Esophagus muscularis mucosa (tissue), 4 donors: ENCODE results near the gene MKKS. TPM values are rescaled to one million over a fixed set of nuclear protein-coding genes. Genes with fewer than 3 reads are reported as not detected.
"Not testable (repeated sequence)": the region's sequence is repeated elsewhere in the genome, so short reads cannot be mapped to it uniquely, and the experiment has no call there.

ENCODE experiments used
- DNase-seq: peaks from one replicate; pipeline ENCODE4 v3.0.0-alpha.2; 2017; ENCODE audit errors: extremely low spot score
- H3K27ac ChIP-seq, 4 donors: fragments of 200-600 bp; sonication (generic); replicated peaks in 1 of 4; 1 replicate in 3 of 4; 2 replicates in 1 of 4; pipeline ENCODE4 v1.5.1; 2016 to 2019; ENCODE audit warnings: mild to moderate bottlenecking in 1 of 4
- H3K27me3 ChIP-seq, 4 donors: fragments of 200-600 bp; sonication (generic); one replicate each; pipeline versions ENCODE4 v1.5.1 to v1.6.0; 2016 to 2019
- H3K36me3 ChIP-seq, 4 donors: fragments of 200-600 bp; sonication (generic); one replicate each; pipeline ENCODE4 v1.5.1; 2016 to 2019
- H3K4me1 ChIP-seq, 4 donors: fragments of 200-600 bp; sonication (generic); one replicate each; pipeline ENCODE4 v1.5.1; 2016 to 2019
- H3K4me3 ChIP-seq, 4 donors: fragments of 200-600 bp; sonication (generic); 1 replicate in 2 of 4; 2 replicates in 2 of 4; pipeline ENCODE4 v1.5.1; 2016 to 2019; ENCODE audit warnings: mild to moderate bottlenecking in 4 of 4, moderate library complexity in 1 of 4
- H3K9me3 ChIP-seq, 4 donors: fragments of 200-600 bp; sonication (generic); 1 replicate in 3 of 4; 2 replicates in 1 of 4; pipeline ENCODE4 v1.5.1; 2016 to 2019
- EP300 ChIP-seq: sonication (generic); formaldehyde crosslinking; IDR thresholded peaks from one replicate; pipeline ENCODE4 v1.6.1; 2017; ENCODE audit warnings: antibody characterized with exemption
- POLR2A ChIP-seq: fragments of 450-650 bp; IDR thresholded peaks from one replicate; pipeline ENCODE4 v1.6.1; 2017; ENCODE audit warnings: antibody characterized with exemption, moderate library complexity, mild to moderate bottlenecking, low read depth
- POLR2AphosphoS5 ChIP-seq, 2 donors: sonication (generic); formaldehyde crosslinking; IDR thresholded peaks; one replicate each; pipeline ENCODE4 v1.6.1; 2017; ENCODE audit warnings: antibody characterized with exemption in 2 of 2
- WGBS: methylation state at CpG from one replicate; pipeline ENCODE4 v1.1.5; 2018; 5-methylcytosine and 5-hydroxymethylcytosine counted together
- intact Hi-C: fragments of 100-400 bp; cut with DNase I; formaldehyde crosslinking; loops from one replicate; pipeline ENCODE4 v1.15.1; 2023
- total RNA-seq, 4 donors: library from RNA; depleted of rRNA; stranded (reverse); fragments of >200 nt; gene quantifications; one replicate each; pipeline versions ENCODE4 v1.1.0 to v1.2.1, GENCODE V29; 2016
- TF ChIP-seq, protein P1 (sequence below), 3 experiments: fragments of 200-600 bp in 2 of 3; fragments of 450-650 bp in 1 of 3; sonication (generic) in 2 of 3; IDR thresholded peaks; one replicate each; pipeline ENCODE4 v1.5.1; 2017 to 2019; ENCODE audit warnings: antibody characterized with exemption in 3 of 3, mild to moderate bottlenecking in 2 of 3, moderate library complexity in 1 of 3

MKKS gene
- total RNA-seq, 4 donors from 2014 or later = 14.1 to 19.3 (median 16.7) TPM

DNA sequence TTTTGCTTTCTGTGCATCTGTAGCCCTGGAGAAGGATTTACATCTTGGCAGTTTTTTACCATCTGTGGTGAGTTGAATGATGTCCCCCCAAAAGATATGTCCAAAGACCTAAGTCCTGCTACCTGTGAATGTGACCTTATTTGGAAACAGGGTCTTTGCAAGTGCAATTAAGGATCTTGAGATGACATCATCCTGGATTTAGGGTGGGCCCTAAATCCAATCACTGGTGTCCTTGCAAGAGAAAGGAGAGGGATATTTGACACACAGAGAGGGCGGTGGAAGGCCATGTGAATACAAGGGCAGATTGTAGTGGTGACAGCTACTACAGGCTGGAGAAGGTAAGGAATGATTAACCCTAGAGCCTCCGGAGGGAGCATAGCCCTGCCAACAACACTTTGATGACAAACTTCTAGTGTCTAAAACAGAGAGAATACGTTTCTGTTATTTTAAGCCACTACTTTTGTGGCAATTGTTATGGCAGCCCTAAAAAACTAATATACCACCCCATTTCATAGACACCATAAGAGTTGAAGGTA, 35.1 kb downstream of the MKKS start:
- TF ChIP-seq POLR2AphosphoS5 (IDR thresholded peaks at IDR 0.05) = no peak
- TF ChIP-seq, protein P1, sequence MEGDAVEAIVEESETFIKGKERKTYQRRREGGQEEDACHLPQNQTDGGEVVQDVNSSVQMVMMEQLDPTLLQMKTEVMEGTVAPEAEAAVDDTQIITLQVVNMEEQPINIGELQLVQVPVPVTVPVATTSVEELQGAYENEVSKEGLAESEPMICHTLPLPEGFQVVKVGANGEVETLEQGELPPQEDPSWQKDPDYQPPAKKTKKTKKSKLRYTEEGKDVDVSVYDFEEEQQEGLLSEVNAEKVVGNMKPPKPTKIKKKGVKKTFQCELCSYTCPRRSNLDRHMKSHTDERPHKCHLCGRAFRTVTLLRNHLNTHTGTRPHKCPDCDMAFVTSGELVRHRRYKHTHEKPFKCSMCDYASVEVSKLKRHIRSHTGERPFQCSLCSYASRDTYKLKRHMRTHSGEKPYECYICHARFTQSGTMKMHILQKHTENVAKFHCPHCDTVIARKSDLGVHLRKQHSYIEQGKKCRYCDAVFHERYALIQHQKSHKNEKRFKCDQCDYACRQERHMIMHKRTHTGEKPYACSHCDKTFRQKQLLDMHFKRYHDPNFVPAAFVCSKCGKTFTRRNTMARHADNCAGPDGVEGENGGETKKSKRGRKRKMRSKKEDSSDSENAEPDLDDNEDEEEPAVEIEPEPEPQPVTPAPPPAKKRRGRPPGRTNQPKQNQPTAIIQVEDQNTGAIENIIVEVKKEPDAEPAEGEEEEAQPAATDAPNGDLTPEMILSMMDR (IDR thresholded peaks at IDR 0.05) = no peak
- TF ChIP-seq POLR2A = no peak
- TF ChIP-seq EP300 = no peak
- intact Hi-C loops = no loop called here
- no peak overlapping the region for H3K4me3 ChIP-seq
- 78% methylated on average over 3 of the region's 3 CpGs for WGBS
- no peaks in the 10 kb centered on the region for H3K4me1 ChIP-seq
- no peaks in the 10 kb centered on the region for H3K9me3 ChIP-seq
- H3K27ac ChIP-seq = no peak overlapping the region
- peaks cover 0 to 6% (median 0%) of the 10 kb centered on the region in 4 donors for H3K36me3 ChIP-seq
- no peaks in the 10 kb centered on the region for H3K27me3 ChIP-seq
- no peak for DNase-seq

DNA sequence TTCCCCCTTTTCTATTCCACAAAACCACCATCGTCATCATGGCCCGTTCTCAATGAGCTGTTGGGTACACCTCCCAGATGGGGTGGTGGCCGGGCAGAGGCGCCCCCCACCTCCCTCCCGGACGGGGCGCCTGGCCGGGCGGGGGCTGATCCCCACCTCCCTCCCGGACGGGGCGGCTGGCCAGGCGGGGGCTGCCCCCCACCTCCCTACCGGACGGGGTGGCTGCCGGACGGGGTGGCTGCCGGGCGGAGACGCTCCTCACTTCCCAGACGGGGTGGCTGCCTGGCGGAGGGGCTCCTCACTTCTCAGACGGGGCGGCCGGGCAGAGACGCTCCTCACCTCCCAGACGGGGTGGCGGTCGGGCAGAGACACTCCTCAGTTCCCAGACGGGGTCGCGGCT, 39.3 kb downstream of the MKKS start:
- intact Hi-C loops, H3K4me1 ChIP-seq: not testable (repeated sequence)
- WGBS = no CpG with 5 or more reads among the region's 32 CpGs

DNA sequence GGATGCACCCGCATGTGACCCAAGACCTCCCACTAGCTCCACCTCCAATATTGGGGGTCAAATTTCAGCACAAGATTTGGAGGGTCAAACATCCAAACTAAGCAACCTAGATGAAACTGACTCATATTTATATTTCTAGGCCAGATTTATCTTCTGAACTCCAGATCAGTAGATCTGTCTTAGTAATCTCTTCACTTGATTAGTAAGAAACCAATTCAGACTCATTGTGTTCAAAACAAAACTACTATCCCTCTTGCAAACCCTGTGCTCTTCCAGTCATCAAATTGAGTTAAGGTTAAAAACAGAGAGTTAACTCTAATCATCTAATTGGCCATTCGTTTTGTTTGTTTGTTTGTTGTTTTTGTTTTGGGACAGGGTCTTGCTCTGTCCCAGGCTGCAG, 43.3 kb downstream of the MKKS start:
- TF ChIP-seq POLR2A = no peak
- no peak for TF ChIP-seq EP300
- TF ChIP-seq POLR2AphosphoS5 (IDR thresholded peaks at IDR 0.05) = no peak
- TF ChIP-seq, protein P1 (IDR thresholded peaks at IDR 0.05) = no peak
- H3K27me3 ChIP-seq = no peaks in the 10 kb centered on the region
- H3K4me1 ChIP-seq = no peaks in the 10 kb centered on the region
- DNase-seq = no peak
- 83% methylated on average over 2 of the region's 2 CpGs for WGBS
- no peak overlapping the region for H3K27ac ChIP-seq
- H3K36me3 ChIP-seq = no peaks in the 10 kb centered on the region
- intact Hi-C loops = no loop called here
- no peak overlapping the region for H3K4me3 ChIP-seq
- no peaks in the 10 kb centered on the region for H3K9me3 ChIP-seq

More for the DNA sequence above, 39.3 kb downstream of the MKKS start:
- not testable (repeated sequence) for DNase-seq, H3K36me3 ChIP-seq, H3K4me3 ChIP-seq, H3K9me3 ChIP-seq, H3K27me3 ChIP-seq, H3K27ac ChIP-seq

DNA sequence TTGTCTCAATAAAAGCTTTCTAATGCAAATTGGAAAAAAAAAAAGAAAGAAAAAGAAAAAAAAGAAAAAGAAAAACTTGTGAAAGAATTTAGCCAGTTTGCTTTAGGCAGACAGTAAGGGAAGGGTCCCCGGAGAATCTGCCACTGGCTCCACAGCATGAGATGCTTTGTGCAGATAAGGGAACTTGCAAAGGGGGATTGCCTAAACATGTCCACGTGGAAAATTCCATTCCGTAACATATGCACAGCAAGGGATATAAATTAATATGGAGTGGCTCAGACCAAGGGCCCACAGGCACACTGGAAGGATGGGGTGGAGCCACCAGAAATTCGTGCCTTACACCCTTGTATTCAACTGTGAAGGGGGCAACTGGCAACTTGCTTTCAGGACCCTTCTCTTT, 45.4 kb downstream of the MKKS start:
- H3K27ac ChIP-seq = no peak overlapping the region
- TF ChIP-seq EP300 = no peak
- no peak for TF ChIP-seq POLR2AphosphoS5 (IDR thresholded peaks at IDR 0.05)
- no peak for TF ChIP-seq POLR2A
- TF ChIP-seq, protein P1 (IDR thresholded peaks at IDR 0.05) = no peak
- WGBS = 72% methylated on average over 4 of the region's 4 CpGs

DNA sequence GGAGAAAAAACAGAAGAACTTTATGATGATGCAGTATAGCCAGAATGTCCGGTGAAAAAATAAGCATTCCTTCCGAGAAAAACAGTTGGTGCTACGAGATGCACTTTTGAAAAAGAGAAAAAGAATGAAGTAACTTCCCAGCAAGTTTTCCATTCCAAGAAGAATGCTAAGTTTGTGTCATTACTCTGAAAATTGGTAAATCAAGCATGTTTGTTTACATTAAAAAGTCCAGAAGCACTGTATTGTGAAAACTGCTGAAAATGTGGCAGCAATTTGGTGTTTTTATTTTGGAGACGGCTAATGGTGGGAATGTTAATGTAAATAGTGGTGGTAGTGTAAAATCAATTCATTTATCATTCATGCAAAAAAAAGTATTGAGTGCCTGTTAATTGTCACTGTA, 46.3 kb downstream of the MKKS start:
- H3K36me3 ChIP-seq = no peaks in the 10 kb centered on the region
- TF ChIP-seq POLR2A (no peak), POLR2AphosphoS5 (IDR thresholded peaks at IDR 0.05) (no peak), EP300 (no peak)
- TF ChIP-seq, protein P1 (IDR thresholded peaks at IDR 0.05) = no peak
- no peaks in the 10 kb centered on the region for H3K27me3 ChIP-seq
- no peak overlapping the region for H3K27ac ChIP-seq
- H3K4me3 ChIP-seq = no peak overlapping the region
- intact Hi-C loops = no loop called here
- DNase-seq = no peak
- H3K9me3 ChIP-seq = no peaks in the 10 kb centered on the region
- 83% methylated on average over 4 of the region's 4 CpGs for WGBS
- H3K4me1 ChIP-seq = no peaks in the 10 kb centered on the region

More for the DNA sequence above, 45.4 kb downstream of the MKKS start:
- intact Hi-C loops = no loop called here
- DNase-seq = no peak
- Histone ChIP-seq H3K27me3 (no peaks in the 10 kb centered on the region), H3K4me1 (no peaks in the 10 kb centered on the region), H3K9me3 (no peaks in the 10 kb centered on the region), H3K36me3 (no peaks in the 10 kb centered on the region), H3K4me3 (no peak overlapping the region)
